A673 (cell line): ENCODE measurements around the gene MRPS10.

Source experiments
- EZH2 ChIP-seq: fragments of 200-600 bp; sonication (generic); IDR thresholded peaks from 2 replicates; pipeline ENCODE4 v1.6.1; 2017; ENCODE audit warnings: borderline replicate concordance, low read depth, mild to moderate bottlenecking, mixed read lengths, antibody characterized with exemption, low read length; ENCODE audit not compliant: poor library complexity, severe bottlenecking
- TF ChIP-seq, protein P1 (sequence below): fragments of 300-800, 200-600 bp; sonication (generic); conservative IDR thresholded peaks from 2 replicates; pipeline ENCODE4 v1.5.1; 2017; ENCODE audit warnings: low read depth, mild to moderate bottlenecking, antibody characterized with exemption, low read length, moderate library complexity, mixed read lengths

DNA sequence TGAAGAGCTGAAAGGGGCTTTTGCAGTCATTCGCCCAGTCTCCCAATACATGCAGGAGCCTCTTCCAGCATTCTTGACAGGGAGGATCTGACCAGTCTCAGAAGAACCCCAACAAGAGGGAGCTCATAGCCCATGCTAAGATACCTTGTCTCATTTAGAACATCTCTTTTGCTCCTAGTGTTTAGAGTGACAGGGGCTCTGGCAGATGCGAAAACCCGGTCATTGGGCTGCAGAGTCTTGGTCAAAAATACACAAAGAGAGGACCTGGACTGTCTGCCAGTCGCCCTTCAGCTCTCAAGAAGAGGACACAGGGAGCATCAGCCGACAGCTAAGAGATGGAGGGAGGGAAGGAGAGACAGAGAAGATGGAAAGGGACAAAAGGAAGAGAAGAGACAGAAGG lies 23.6 kb downstream of the MRPS10 start:
- TF ChIP-seq, protein P1, sequence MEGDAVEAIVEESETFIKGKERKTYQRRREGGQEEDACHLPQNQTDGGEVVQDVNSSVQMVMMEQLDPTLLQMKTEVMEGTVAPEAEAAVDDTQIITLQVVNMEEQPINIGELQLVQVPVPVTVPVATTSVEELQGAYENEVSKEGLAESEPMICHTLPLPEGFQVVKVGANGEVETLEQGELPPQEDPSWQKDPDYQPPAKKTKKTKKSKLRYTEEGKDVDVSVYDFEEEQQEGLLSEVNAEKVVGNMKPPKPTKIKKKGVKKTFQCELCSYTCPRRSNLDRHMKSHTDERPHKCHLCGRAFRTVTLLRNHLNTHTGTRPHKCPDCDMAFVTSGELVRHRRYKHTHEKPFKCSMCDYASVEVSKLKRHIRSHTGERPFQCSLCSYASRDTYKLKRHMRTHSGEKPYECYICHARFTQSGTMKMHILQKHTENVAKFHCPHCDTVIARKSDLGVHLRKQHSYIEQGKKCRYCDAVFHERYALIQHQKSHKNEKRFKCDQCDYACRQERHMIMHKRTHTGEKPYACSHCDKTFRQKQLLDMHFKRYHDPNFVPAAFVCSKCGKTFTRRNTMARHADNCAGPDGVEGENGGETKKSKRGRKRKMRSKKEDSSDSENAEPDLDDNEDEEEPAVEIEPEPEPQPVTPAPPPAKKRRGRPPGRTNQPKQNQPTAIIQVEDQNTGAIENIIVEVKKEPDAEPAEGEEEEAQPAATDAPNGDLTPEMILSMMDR, result no peak
- no peak for TF ChIP-seq EZH2
